Heart left ventricle (tissue), 13 donors: ENCODE data around the gene SLC24A4.

Experiments
- POLR2A ChIP-seq, 2 donors: fragments of 450-650 bp; IDR thresholded peaks; one replicate each; pipeline ENCODE4 v1.6.1; 2017; ENCODE audit warnings: antibody characterized with exemption in 2 of 2, mild to moderate bottlenecking in 2 of 2, moderate library complexity in 2 of 2
- TF ChIP-seq, protein P1 (sequence below), 12 donors: fragments of 200-600 bp; sonication (generic) in 4 of 12; IDR thresholded peaks; one replicate each; pipeline versions ENCODE4 v1.5.0 to v1.8.0; 2018 to 2022; ENCODE audit warnings: antibody characterized with exemption in 12 of 12, mild to moderate bottlenecking in 5 of 12
- donor health status: ischemic (EF 13 %, LVEDD 7.1; RV severe dilation, severe dysfunction).
- donor health status: DM: no; HTN: yes; CAD: no.
- donor health status: DM: no; HTN: no; CAD: no.
- donor health status: ischemic (EF 25% LVEDD 6.9; RV normal size, moderate dysfunction).
- donor health status: ischemic (EF 25% LVEDD 5.7; RV mildly dilated, moderate dysfunction).
- donor health status: ischemic (EF 35%, LVEDD 5.7; RV mildly dilated, moderate dysfunction).
- donor health status: nonischemic (EF 11% LVEDD 7.7; RV severe dilation, severe dysfunction).
- donor health status: DM: yes; HTN: yes; CAD: no.
- donor health status: PGD.
- donor health status: ischemic (EF 29% LVEDD 5.4; RV normal size, mild dysfunction).
- donor health status: nonischemic (EF 23%, LVEDD 6.1; RV moderate dilation, normal function).

DNA sequence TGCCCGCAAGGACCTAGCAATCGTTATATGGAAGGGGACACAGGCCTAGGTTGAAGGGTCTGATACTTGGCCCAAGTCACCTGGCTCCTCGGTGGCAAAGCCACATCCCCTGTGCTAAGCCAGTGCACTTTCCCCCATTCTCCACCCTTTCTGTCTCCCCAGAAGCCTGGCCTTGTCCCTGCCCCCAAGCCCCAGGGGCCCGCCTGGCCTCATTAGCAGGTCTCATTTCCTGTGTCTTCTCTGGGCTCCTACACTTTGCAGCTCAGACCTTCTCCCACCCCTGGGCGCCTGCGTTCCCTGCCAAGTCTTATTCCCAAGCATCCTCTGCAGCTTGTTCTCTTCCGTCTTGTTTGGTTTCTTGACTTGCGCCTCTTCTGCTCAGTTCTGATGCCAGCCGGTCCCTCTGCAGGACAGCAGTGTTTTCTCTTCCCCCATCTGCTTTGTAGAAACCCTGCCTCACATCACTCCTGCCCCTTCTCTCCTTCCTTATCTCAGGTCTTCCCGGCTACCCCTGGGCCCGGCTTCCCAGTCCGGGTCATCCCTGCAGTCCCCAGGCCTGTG lies 66.7 kb downstream of the SLC24A4 start:
- TF ChIP-seq, protein P1, sequence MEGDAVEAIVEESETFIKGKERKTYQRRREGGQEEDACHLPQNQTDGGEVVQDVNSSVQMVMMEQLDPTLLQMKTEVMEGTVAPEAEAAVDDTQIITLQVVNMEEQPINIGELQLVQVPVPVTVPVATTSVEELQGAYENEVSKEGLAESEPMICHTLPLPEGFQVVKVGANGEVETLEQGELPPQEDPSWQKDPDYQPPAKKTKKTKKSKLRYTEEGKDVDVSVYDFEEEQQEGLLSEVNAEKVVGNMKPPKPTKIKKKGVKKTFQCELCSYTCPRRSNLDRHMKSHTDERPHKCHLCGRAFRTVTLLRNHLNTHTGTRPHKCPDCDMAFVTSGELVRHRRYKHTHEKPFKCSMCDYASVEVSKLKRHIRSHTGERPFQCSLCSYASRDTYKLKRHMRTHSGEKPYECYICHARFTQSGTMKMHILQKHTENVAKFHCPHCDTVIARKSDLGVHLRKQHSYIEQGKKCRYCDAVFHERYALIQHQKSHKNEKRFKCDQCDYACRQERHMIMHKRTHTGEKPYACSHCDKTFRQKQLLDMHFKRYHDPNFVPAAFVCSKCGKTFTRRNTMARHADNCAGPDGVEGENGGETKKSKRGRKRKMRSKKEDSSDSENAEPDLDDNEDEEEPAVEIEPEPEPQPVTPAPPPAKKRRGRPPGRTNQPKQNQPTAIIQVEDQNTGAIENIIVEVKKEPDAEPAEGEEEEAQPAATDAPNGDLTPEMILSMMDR (IDR thresholded peaks at IDR 0.05): no peak
- TF ChIP-seq POLR2A (IDR thresholded peaks at IDR 0.05): no peak
